Activated CD8-positive, alpha-beta T cell treated with anti-CD3 and anti-CD28 coated beads for 36 hours (primary cell): Measurements from ENCODE around the gene MAP3K7. TPM values are rescaled to one million over a fixed set of nuclear protein-coding genes. Genes with fewer than 3 reads are reported as not detected.
A peak's percentile ranks its signal among the peaks of the same experiment; 100 is the strongest.

Experiments used
- ATAC-seq: fragments of 200-7000 bp; cut with Tn5 transposase; one replicate; pipeline ENCODE4 v1.10.0; 2021; ENCODE audit warnings: mild to moderate bottlenecking, moderate library complexity
- CTCF ChIA-PET: fragments of 350-600 bp; sonication (Branson Sonifier 250); formaldehyde crosslinking; loops from one replicate; lab custom pipeline; 2021; ENCODE audit warnings: antibody characterized with exemption; lab: Charles Lee
- POLR2A ChIA-PET: fragments of 350-600 bp; sonication (Branson Sonifier 250); formaldehyde crosslinking; loops from one replicate; lab custom pipeline; 2021; ENCODE audit warnings: antibody characterized with exemption; lab: Charles Lee
- DNase-seq: peaks from one replicate; pipeline ENCODE4 v3.0.0-alpha.2; 2020
- H3K27ac Mint-ChIP-seq: one replicate; pipeline ENCODE4 v1.8.0; 2021; ENCODE audit warnings: mild to moderate bottlenecking, mixed read lengths
- H3K27me3 Mint-ChIP-seq: one replicate; pipeline ENCODE4 v1.8.0; 2021; ENCODE audit warnings: mixed read lengths
- H3K36me3 Mint-ChIP-seq: one replicate; pipeline ENCODE4 v1.8.0; 2021; ENCODE audit warnings: low read depth, mixed read lengths
- H3K4me1 Mint-ChIP-seq: one replicate; pipeline ENCODE4 v1.8.0; 2021; ENCODE audit warnings: low read depth, mixed read lengths
- H3K4me3 Mint-ChIP-seq: one replicate; pipeline ENCODE4 v1.8.0; 2021; ENCODE audit warnings: mild to moderate bottlenecking, moderate library complexity, mixed read lengths
- H3K9me3 Mint-ChIP-seq: one replicate; pipeline ENCODE4 v1.8.0; 2021; ENCODE audit warnings: mixed read lengths
- intact Hi-C: fragments of 100-400 bp; cut with micrococcal nuclease; formaldehyde crosslinking; loops from one replicate; pipeline ENCODE4 v1.10.0; 2022
- total RNA-seq, 2 experiments: library from RNA; stranded (reverse); gene quantifications; one replicate each; pipeline ENCODE4 v1.2.3, GENCODE V29; 2021
- TF ChIP-seq, protein P1 (sequence below): fragments of 200-600 bp; IDR thresholded peaks from one replicate; pipeline ENCODE4 v1.8.0; 2022; ENCODE audit warnings: antibody characterized with exemption, mild to moderate bottlenecking

Gene MAP3K7
- total RNA-seq, 2 experiments from 2014 or later: 22.1 to 22.8 TPM

- peaks cover 31% of the 10 kb centered on the region for H3K27me3 Mint-ChIP-seq
- POLR2A ChIA-PET: interaction anchor here (1.3 kb wide), 1 partner anchor 9 kb away, joined by 4 read pairs; no protein-coding TSS in a partner anchor
- ATAC-seq: no peak
Observed at GRCh38 chr6:90595854-90596253, 9.0 kb upstream of the MAP3K7 start.

DNA sequence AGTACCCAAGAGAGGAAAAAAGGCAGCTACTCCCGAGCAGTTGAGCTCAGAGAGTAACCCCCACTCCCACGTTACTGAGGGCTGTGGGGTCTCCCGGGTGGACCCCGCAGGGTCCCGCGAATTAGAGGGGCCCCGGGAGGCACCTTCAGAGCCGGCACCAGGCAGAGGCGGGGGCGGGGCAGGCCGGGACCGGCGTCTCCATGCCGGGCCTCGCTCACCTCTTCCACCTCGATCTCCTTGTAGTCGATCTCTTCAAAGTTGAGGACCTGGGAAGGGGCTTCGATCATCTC is 381 bp downstream of the MAP3K7 start:
- ChIA-PET POLR2A (interaction anchor here (0.6 to 1.4 kb wide), 7 partner anchors 8 to 948 kb away, joined by 3 to 6 read pairs (median 4); partner anchors contain the start of gene LYRM2), CTCF (interaction anchor here (1.3 kb wide), 1 partner anchor 106 kb away, joined by 3 read pairs; no protein-coding TSS in a partner anchor)
- ATAC-seq (peak; percentile 22), DNase-seq (peak; percentile 55)
- H3K36me3 Mint-ChIP-seq: no peaks in the 10 kb centered on the region
- H3K27ac Mint-ChIP-seq: peak overlapping the region; percentile 97
- TF ChIP-seq, protein P1, sequence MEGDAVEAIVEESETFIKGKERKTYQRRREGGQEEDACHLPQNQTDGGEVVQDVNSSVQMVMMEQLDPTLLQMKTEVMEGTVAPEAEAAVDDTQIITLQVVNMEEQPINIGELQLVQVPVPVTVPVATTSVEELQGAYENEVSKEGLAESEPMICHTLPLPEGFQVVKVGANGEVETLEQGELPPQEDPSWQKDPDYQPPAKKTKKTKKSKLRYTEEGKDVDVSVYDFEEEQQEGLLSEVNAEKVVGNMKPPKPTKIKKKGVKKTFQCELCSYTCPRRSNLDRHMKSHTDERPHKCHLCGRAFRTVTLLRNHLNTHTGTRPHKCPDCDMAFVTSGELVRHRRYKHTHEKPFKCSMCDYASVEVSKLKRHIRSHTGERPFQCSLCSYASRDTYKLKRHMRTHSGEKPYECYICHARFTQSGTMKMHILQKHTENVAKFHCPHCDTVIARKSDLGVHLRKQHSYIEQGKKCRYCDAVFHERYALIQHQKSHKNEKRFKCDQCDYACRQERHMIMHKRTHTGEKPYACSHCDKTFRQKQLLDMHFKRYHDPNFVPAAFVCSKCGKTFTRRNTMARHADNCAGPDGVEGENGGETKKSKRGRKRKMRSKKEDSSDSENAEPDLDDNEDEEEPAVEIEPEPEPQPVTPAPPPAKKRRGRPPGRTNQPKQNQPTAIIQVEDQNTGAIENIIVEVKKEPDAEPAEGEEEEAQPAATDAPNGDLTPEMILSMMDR: no peak
- H3K9me3 Mint-ChIP-seq: no peaks in the 10 kb centered on the region
- intact Hi-C loops: loop anchor here (10.0 kb wide), 1 partner anchor 302 kb away; no protein-coding TSS in a partner anchor
- peaks cover 3% of the 10 kb centered on the region for H3K27me3 Mint-ChIP-seq
- peaks cover 38% of the 10 kb centered on the region for H3K4me1 Mint-ChIP-seq
- H3K4me3 Mint-ChIP-seq: peak overlapping the region; percentile 98

More at GRCh38 chr6:90595854-90596253, 9.0 kb upstream of the MAP3K7 start:
- TF ChIP-seq, protein P1: no peak
- intact Hi-C loops: no loop called here
- H3K4me1 Mint-ChIP-seq: no peaks in the 10 kb centered on the region
- no peak overlapping the region for H3K27ac Mint-ChIP-seq
- CTCF ChIA-PET: no interaction called here
- H3K9me3 Mint-ChIP-seq: no peaks in the 10 kb centered on the region
- H3K4me3 Mint-ChIP-seq: no peak overlapping the region
- no peaks in the 10 kb centered on the region for H3K36me3 Mint-ChIP-seq
- DNase-seq: no peak

GRCh38 chr6:90584636-90585255 is 2.1 kb downstream of the MAP3K7 start:
- ChIA-PET CTCF (no interaction called here), POLR2A (interaction anchor here (1.0 kb wide), 1 partner anchor 9 kb away, joined by 3 read pairs; no protein-coding TSS in a partner anchor)
- peak; percentile 6 for DNase-seq
- intact Hi-C loops: loop anchor here (10.0 kb wide), 1 partner anchor 300 kb away; no protein-coding TSS in a partner anchor
- peak overlapping the region; percentile 53 for H3K27ac Mint-ChIP-seq
- H3K9me3 Mint-ChIP-seq: no peaks in the 10 kb centered on the region
- ATAC-seq: no peak
- TF ChIP-seq, protein P1: no peak
- H3K4me3 Mint-ChIP-seq: peak overlapping the region; percentile 98
- H3K27me3 Mint-ChIP-seq: no peaks in the 10 kb centered on the region
- H3K36me3 Mint-ChIP-seq: no peaks in the 10 kb centered on the region
- peaks cover 43% of the 10 kb centered on the region for H3K4me1 Mint-ChIP-seq

DNA sequence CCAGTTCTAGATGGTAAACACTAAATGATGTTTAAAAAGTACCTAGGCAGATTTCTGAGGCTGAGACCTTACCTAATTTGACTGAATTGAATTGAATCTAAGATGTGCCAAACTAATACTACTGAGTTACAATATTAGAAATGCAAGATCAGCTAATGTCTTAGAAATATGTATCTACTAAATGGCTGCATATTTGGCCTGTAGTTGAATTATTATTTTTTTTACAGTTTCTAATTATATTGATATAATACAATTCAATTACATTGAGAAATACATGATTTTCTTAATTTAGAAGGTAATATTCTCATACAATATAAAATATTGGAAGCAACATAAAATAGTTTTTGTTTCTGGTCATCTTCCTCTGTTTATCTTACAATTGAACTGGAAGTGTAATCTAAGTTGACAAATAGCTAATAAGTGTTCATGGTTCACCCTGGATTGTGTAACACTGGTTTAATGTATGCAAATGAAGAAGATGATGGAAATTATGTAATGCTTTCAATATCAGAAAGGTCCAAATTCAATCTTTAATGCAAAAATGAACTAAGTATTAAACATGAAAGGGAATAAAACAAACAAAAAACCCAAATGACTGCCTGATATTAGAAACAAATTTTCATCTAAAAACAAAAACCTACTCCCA is 2.9 kb downstream of the MAP3K7 start:
- ChIA-PET CTCF (no interaction called here), POLR2A (interaction anchor here (1.0 kb wide), 1 partner anchor 9 kb away, joined by 3 read pairs; no protein-coding TSS in a partner anchor)
- intact Hi-C loops: loop anchor here (10.0 kb wide), 1 partner anchor 299 kb away; no protein-coding TSS in a partner anchor
- Mint-ChIP-seq H3K27ac (peak overlapping the region; percentile 53), H3K27me3 (no peaks in the 10 kb centered on the region), H3K4me1 (peaks cover 45% of the 10 kb centered on the region), H3K9me3 (no peaks in the 10 kb centered on the region), H3K36me3 (no peaks in the 10 kb centered on the region), H3K4me3 (peak overlapping the region; percentile 98)
- ATAC-seq (no peak), DNase-seq (no peak)
- TF ChIP-seq, protein P1: no peak
